ENCODE results near the gene RALGAPA2. TPM values are rescaled to one million over a fixed set of nuclear protein-coding genes. Genes with fewer than 3 reads are reported as not detected.

The RALGAPA2 gene
- total RNA-seq, 4 donors from 2014 or later, result 13.3 to 29.8 (median 23.6) TPM

DNA sequence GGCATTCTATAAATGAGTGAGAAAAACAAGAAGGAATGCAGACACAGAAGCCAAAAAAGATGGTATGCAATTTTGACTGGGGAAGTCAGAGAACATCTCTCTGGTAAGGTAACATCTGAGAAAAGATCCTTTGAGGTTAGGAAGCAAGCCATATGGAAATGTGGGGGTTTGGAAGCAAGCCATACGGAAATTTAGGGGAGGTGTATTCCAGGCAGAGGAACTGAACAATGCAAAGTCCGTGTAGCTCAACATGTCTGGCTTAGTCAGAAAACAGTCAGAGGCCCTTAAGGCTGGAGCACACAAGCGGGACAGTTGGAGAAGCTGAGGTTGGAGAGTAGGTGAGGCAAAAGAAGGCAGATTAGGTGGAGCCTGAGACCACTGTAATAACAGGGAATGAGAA, 35.3 kb downstream of the RALGAPA2 start:
- no peaks in the 10 kb centered on the region for H3K9me3 ChIP-seq
- DNase-seq, result no peak
- 42 to 50% methylated on average over 3 of the region's 3 CpGs for WGBS, 2 donors
- intact Hi-C loops (cut with DNase I), result no loop called here
- peaks cover 0 to 15% (median 0%) of the 10 kb centered on the region in 3 donors for H3K4me1 ChIP-seq
- peaks cover 0 to 10% (median 0%) of the 10 kb centered on the region in 3 donors for H3K36me3 ChIP-seq
- H3K4me3 ChIP-seq, result no peak overlapping the region
- no peak overlapping the region for H3K27ac ChIP-seq
- TF ChIP-seq POLR2A (IDR thresholded peaks at IDR 0.05), result no peak
- TF ChIP-seq, protein P1, sequence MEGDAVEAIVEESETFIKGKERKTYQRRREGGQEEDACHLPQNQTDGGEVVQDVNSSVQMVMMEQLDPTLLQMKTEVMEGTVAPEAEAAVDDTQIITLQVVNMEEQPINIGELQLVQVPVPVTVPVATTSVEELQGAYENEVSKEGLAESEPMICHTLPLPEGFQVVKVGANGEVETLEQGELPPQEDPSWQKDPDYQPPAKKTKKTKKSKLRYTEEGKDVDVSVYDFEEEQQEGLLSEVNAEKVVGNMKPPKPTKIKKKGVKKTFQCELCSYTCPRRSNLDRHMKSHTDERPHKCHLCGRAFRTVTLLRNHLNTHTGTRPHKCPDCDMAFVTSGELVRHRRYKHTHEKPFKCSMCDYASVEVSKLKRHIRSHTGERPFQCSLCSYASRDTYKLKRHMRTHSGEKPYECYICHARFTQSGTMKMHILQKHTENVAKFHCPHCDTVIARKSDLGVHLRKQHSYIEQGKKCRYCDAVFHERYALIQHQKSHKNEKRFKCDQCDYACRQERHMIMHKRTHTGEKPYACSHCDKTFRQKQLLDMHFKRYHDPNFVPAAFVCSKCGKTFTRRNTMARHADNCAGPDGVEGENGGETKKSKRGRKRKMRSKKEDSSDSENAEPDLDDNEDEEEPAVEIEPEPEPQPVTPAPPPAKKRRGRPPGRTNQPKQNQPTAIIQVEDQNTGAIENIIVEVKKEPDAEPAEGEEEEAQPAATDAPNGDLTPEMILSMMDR (IDR thresholded peaks at IDR 0.05), result no peak
- no peaks in the 10 kb centered on the region for H3K27me3 ChIP-seq

GRCh38 chr20:20668639-20669038, 43.8 kb downstream of the RALGAPA2 start:
- Histone ChIP-seq H3K36me3 (peaks cover 0 to 6% (median 0%) of the 10 kb centered on the region in 3 donors), H3K4me1 (peaks cover 0 to 6% (median 0%) of the 10 kb centered on the region in 3 donors), H3K9me3 (no peaks in the 10 kb centered on the region), H3K4me3 (no peak overlapping the region), H3K27ac (no peak overlapping the region), H3K27me3 (no peaks in the 10 kb centered on the region)
- intact Hi-C loops (cut with DNase I), result loop anchor here (10.0 kb wide), 1 partner anchor 156 kb away; no protein-coding TSS in a partner anchor
- TF ChIP-seq, protein P1 (IDR thresholded peaks at IDR 0.05), result no peak
- no peak for TF ChIP-seq POLR2A (IDR thresholded peaks at IDR 0.05)
- no peak for DNase-seq
- 44% methylated on average over 1 of the region's 1 CpG for WGBS, 2 donors

DNA sequence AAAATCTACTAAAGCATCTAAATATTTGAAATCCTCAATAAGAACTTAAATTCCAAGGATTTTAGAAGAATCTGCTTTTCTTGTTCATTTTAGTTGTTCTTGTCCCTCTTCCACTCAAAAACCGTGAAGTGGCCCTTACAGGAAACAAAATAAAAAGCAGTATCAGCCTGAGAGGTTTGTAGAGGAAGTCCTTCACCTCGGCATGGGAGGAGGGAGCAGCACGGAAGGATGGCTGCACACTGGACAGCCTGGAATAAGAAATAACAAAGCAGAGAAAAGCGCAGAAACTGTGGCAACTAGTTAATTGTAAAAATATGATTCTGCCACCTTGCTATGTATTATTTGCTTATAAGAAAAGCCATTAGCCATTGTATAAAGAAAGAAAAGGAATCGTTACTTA, 46.1 kb downstream of the RALGAPA2 start:
- no peak for TF ChIP-seq POLR2A (IDR thresholded peaks at IDR 0.05)
- TF ChIP-seq, protein P1 (IDR thresholded peaks at IDR 0.05), result no peak
- H3K36me3 ChIP-seq, result peaks cover 0 to 6% (median 0%) of the 10 kb centered on the region in 3 donors
- no peak for DNase-seq
- no peak overlapping the region for H3K27ac ChIP-seq
- 50 to 52% methylated on average over 5 of the region's 5 CpGs for WGBS, 2 donors
- no peaks in the 10 kb centered on the region for H3K27me3 ChIP-seq
- H3K4me3 ChIP-seq, result no peak overlapping the region
- H3K9me3 ChIP-seq, result no peaks in the 10 kb centered on the region
- intact Hi-C loops (cut with DNase I), result loop anchor here (10.0 kb wide), 1 partner anchor 158 kb away; no protein-coding TSS in a partner anchor
- peaks cover 0 to 6% (median 0%) of the 10 kb centered on the region in 3 donors for H3K4me1 ChIP-seq

- Histone ChIP-seq H3K36me3 (peaks cover 0 to 6% (median 0%) of the 10 kb centered on the region in 3 donors), H3K27ac (no peak overlapping the region), H3K9me3 (no peaks in the 10 kb centered on the region), H3K4me1 (peaks cover 0 to 6% (median 0%) of the 10 kb centered on the region in 3 donors), H3K4me3 (no peak overlapping the region), H3K27me3 (no peaks in the 10 kb centered on the region)
- intact Hi-C loops (cut with DNase I), result loop anchor here (10.0 kb wide), 1 partner anchor 159 kb away; no protein-coding TSS in a partner anchor
- TF ChIP-seq, protein P1 (IDR thresholded peaks at IDR 0.05), result no peak
- TF ChIP-seq POLR2A (IDR thresholded peaks at IDR 0.05), result no peak
- 74 to 75% methylated on average over 3 of the region's 3 CpGs for WGBS, 2 donors
- DNase-seq, result no peak
Measured at GRCh38 chr20:20665606-20666332, 46.7 kb downstream of the RALGAPA2 start.
